OCI-LY1 (cell line): ENCODE data around the gene RRP8.

Experiments
- H2AFZ ChIP-seq: fragments of 200-600 bp; sonication (generic), shearing (Covaris generic); 2 replicates; pipeline ENCODE4 v1.6.0; 2014; ENCODE audit warnings: antibody characterized with exemption, mild to moderate bottlenecking, low read length
- H3F3A ChIP-seq: fragments of 200-600 bp; sonication (generic), shearing (Covaris generic); 2 replicates; pipeline ENCODE4 v1.6.0; 2014; ENCODE audit warnings: mild to moderate bottlenecking, antibody characterized with exemption, low read length, moderate library complexity; ENCODE audit not compliant: insufficient read depth
- H3K27ac ChIP-seq: fragments of 200-600 bp; sonication (generic); 2 replicates; pipeline ENCODE4 v1.5.1; 2014; ENCODE audit warnings: low read length, mixed run types, mild to moderate bottlenecking, low read depth; ENCODE audit not compliant: poor library complexity, severe bottlenecking
- H3K27me3 ChIP-seq: fragments of 200-600 bp; sonication (generic); 2 replicates; pipeline ENCODE4 v1.6.0; 2014; ENCODE audit warnings: antibody characterized with exemption, mild to moderate bottlenecking, low read length, moderate library complexity; ENCODE audit not compliant: insufficient read depth
- H3K36me3 ChIP-seq: fragments of 200-600 bp; sonication (generic); 2 replicates; pipeline ENCODE4 v1.6.1; 2014; ENCODE audit warnings: mild to moderate bottlenecking, antibody characterized with exemption, low read length, moderate library complexity, mixed read lengths; ENCODE audit not compliant: insufficient read depth
- H3K4me1 ChIP-seq: fragments of 200-600 bp; sonication (generic); 2 replicates; pipeline ENCODE4 v1.5.1; 2014; ENCODE audit warnings: mild to moderate bottlenecking, low read length, moderate library complexity; ENCODE audit not compliant: insufficient read depth, severe bottlenecking
- H3K4me2 ChIP-seq: fragments of 200-600 bp; sonication (generic), shearing (Covaris generic); 2 replicates; pipeline ENCODE4 v1.6.1; 2014; ENCODE audit warnings: low read length
- H3K4me3 ChIP-seq: fragments of 200-600 bp; sonication (generic); 2 replicates; pipeline ENCODE4 v1.5.1; 2014; ENCODE audit warnings: low read length, low read depth, mild to moderate bottlenecking, mixed read lengths; ENCODE audit not compliant: poor library complexity, severe bottlenecking
- H3K79me2 ChIP-seq: fragments of 200-600 bp; shearing (Covaris generic); 2 replicates; pipeline ENCODE4 v1.6.1; 2016; ENCODE audit warnings: mixed run types, low read length, mixed read lengths; ENCODE audit not compliant: insufficient read depth
- H3K9ac ChIP-seq: fragments of 200-600 bp; sonication (generic), shearing (Covaris generic); 2 replicates; pipeline ENCODE4 v1.6.1; 2014; ENCODE audit warnings: mild to moderate bottlenecking, low read length, mixed read lengths
- H3K9me2 ChIP-seq: fragments of 200-600 bp; sonication (generic), shearing (Covaris generic); 2 replicates; pipeline ENCODE4 v1.6.1; 2014; ENCODE audit warnings: low read depth, mild to moderate bottlenecking, low read length, mixed read lengths
- H3K9me3 ChIP-seq: fragments of 200-600 bp; shearing (Covaris generic); 2 replicates; pipeline ENCODE4 v1.6.1; 2014; ENCODE audit warnings: low read length, mixed read lengths
- H4K20me1 ChIP-seq: fragments of 200-600 bp; sonication (generic), shearing (Covaris generic); 2 replicates; pipeline ENCODE4 v1.6.0; 2016; ENCODE audit warnings: mild to moderate bottlenecking, low read length; ENCODE audit not compliant: insufficient read depth
- CTCF ChIP-seq: fragments of 200-600 bp; sonication (generic), shearing (Covaris generic); IDR thresholded peaks from 2 replicates; pipeline ENCODE4 v1.5.1; 2017; ENCODE audit warnings: mild to moderate bottlenecking, antibody characterized with exemption, low read length, moderate library complexity, mixed read lengths
- EZH2 ChIP-seq: fragments of 200-600 bp; sonication (generic), shearing (Covaris generic); IDR thresholded peaks from 2 replicates; pipeline ENCODE4 v1.8.0; 2017; ENCODE audit warnings: borderline replicate concordance, mixed run types, mild to moderate bottlenecking, antibody characterized with exemption, low read length, moderate library complexity, mixed read lengths

RRP8 gene

DNA sequence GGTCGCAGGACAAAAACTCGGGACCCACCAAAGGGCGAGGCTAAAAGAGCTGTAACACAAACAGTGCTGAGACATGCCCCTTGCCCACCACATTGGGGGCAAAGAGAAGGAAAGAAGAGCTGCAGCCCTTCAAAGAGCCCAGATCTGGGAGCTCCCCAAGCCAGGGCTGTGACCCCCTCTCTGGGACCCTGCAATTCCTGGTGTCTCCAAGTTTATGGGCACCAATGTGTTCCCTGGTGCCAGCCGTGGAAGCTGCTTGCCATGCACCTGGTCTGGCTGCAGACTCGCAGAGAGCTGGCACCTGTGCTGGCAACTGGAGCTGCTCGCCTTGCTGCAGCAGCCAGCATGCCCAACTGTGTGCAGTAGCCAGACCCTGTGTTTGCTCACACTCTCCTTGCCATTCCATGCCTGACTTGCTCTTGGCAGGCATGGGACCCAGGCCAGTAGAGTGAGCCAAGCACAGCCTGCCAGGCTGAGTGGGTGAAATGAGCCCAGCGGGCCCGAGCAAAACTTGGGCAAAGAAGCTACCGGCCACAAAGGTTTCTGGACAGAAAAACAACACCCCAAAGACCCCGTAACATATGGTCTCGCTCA is 16.0 kb downstream of the RRP8 start:
- H3K4me2 ChIP-seq = no peak overlapping the region
- no peak overlapping the region for H3K9ac ChIP-seq
- H3K27ac ChIP-seq = no peak overlapping the region

GRCh38 chr11:6586434-6587359 is 16.7 kb downstream of the RRP8 start:
- Histone ChIP-seq H3K9me2 (no peaks in the 10 kb centered on the region), H3K4me1 (no peaks in the 10 kb centered on the region), H4K20me1 (no peaks in the 10 kb centered on the region), H3K4me2 (no peak overlapping the region), H3K79me2 (no peaks in the 10 kb centered on the region), H2AFZ (no peak overlapping the region), H3F3A (no peaks in the 10 kb centered on the region), H3K4me3 (no peak overlapping the region), H3K9ac (no peak overlapping the region), H3K9me3 (peaks cover 5% of the 10 kb centered on the region; the same call in 1 of the 2 replicates), H3K27me3 (no peaks in the 10 kb centered on the region), H3K36me3 (peaks cover 33% of the 10 kb centered on the region), H3K27ac (no peak overlapping the region)
- no peak for TF ChIP-seq CTCF
- no peak for TF ChIP-seq EZH2

More for the DNA sequence above, 16.0 kb downstream of the RRP8 start:
- H3K9me2 ChIP-seq = no peaks in the 10 kb centered on the region
- no peaks in the 10 kb centered on the region for H3K79me2 ChIP-seq
- no peaks in the 10 kb centered on the region for H3F3A ChIP-seq
- H2AFZ ChIP-seq = no peak overlapping the region
- H3K4me1 ChIP-seq = no peaks in the 10 kb centered on the region
- H3K36me3 ChIP-seq = peaks cover 40% of the 10 kb centered on the region
- no peak overlapping the region for H3K4me3 ChIP-seq
- TF ChIP-seq EZH2 (no peak), CTCF (no peak)
- peaks cover 5% of the 10 kb centered on the region; the same call in 1 of the 2 replicates for H3K9me3 ChIP-seq
- no peaks in the 10 kb centered on the region for H3K27me3 ChIP-seq
- no peaks in the 10 kb centered on the region for H4K20me1 ChIP-seq

DNA sequence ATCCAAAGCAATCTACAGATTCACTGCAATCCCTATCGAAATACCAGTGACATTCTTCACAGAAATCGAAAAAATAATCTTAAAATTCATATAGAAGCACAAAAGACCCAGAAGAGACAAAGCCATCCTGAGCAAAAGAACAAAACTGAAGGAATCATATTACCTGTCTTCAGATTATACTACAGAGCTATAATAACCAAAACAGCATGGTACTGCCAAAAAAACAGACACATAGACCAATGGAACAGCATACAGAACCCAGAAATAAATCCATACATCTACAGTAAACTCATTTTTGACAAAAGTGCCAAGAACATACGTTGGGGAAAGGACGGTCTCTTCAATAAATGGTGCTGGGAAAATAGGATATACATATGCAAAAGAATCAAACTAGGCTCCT is 18.9 kb downstream of the RRP8 start:
- Histone ChIP-seq H3K27me3 (no peaks in the 10 kb centered on the region), H3K4me3 (no peak overlapping the region), H3K4me2 (no peak overlapping the region), H3K4me1 (no peaks in the 10 kb centered on the region), H3K36me3 (peaks cover 22% of the 10 kb centered on the region), H3K9me3 (peaks cover 5% of the 10 kb centered on the region; the same call in 1 of the 2 replicates), H3K79me2 (no peaks in the 10 kb centered on the region), H3K27ac (no peak overlapping the region), H3K9me2 (no peaks in the 10 kb centered on the region), H4K20me1 (no peaks in the 10 kb centered on the region), H2AFZ (no peak overlapping the region), H3K9ac (no peak overlapping the region), H3F3A (no peaks in the 10 kb centered on the region)
- TF ChIP-seq EZH2 (no peak), CTCF (no peak)
